ENCODE data around the gene ZC4H2.

Gene ZC4H2

DNA sequence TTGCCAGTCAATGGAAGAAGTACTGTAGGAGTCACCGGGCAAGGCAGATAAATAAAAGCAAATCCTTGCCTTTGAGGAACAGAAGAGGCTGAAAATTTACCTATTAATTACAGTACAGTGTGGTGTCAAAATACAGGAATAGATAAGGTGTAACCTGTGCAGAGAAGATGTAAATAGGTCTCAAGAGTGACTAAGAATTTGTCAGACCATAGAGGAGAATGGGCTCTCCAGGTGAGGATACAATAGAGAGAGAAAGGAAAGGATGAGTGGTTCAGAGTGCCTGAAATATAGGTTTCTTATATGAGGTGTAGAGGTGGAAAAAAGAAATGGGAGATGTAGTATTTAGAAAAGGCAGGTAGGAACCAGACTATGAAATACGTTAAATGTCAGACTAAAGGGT lies 801 bp upstream of the ZC4H2 start:
- no peaks in the 10 kb centered on the region for H3K4me1 ChIP-seq (ENCODE audit: control insufficient read depth, insufficient read depth, low read length)
- TF ChIP-seq ZNF266 (tag by site-specific recombination; IDR thresholded peaks at IDR 0.05; ENCODE audit: low read depth) (no peak), ZNF561 (tag by site-specific recombination; IDR thresholded peaks at IDR 0.05; ENCODE audit: borderline replicate concordance) (no peak), GLI2 (tag by site-specific recombination; IDR thresholded peaks at IDR 0.05; ENCODE audit: borderline replicate concordance, low read depth) (no peak), ZNF548 (tag by site-specific recombination; IDR thresholded peaks at IDR 0.05) (no peak)
- POLR2A ChIA-PET = no interaction called here
- H3K9me3 ChIP-seq (ENCODE audit: control insufficient read depth, insufficient read depth, low read depth, low read length) = no peaks in the 10 kb centered on the region; the same call in none of the 2 replicates
- H3K27ac ChIP-seq (ENCODE audit: extremely low read depth, low read depth, low read length) = no peak overlapping the region
- no peak overlapping the region for H3K4me3 ChIP-seq (ENCODE audit: low read depth, low read length)
- H3K36me3 ChIP-seq (ENCODE audit: control insufficient read depth in 2 of 2, insufficient read depth in 1 of 2, low read length in 2 of 2) = no peaks in the 10 kb centered on the region
- CTCF ChIA-PET = no interaction called here

DNA sequence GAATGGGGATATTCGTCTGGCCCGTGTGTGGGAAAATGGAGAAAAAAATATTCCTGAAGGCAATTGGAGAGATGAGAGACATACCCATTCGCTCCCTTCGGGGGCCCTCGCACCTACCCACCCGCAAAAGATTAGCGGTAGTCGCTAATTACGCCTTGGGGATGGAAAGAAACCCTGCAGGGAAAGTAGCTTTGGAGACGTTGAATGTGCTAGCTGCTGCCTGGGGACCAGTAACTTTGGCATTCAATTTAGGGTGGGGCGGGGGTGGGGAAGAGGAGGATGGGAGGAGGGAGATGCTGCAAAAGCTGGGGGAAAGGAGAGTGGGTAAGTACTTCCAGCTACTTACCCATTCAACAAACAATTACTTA lies 407 bp upstream of the ZC4H2 start:
- CTCF ChIA-PET = no interaction called here
- Histone ChIP-seq H3K27ac (ENCODE audit: extremely low read depth, low read depth, low read length) (no peak overlapping the region), H3K4me3 (ENCODE audit: low read depth, low read length) (peak overlapping the region; percentile 32)

More for the DNA sequence above, 407 bp upstream of the ZC4H2 start:
- TF ChIP-seq, protein P1, sequence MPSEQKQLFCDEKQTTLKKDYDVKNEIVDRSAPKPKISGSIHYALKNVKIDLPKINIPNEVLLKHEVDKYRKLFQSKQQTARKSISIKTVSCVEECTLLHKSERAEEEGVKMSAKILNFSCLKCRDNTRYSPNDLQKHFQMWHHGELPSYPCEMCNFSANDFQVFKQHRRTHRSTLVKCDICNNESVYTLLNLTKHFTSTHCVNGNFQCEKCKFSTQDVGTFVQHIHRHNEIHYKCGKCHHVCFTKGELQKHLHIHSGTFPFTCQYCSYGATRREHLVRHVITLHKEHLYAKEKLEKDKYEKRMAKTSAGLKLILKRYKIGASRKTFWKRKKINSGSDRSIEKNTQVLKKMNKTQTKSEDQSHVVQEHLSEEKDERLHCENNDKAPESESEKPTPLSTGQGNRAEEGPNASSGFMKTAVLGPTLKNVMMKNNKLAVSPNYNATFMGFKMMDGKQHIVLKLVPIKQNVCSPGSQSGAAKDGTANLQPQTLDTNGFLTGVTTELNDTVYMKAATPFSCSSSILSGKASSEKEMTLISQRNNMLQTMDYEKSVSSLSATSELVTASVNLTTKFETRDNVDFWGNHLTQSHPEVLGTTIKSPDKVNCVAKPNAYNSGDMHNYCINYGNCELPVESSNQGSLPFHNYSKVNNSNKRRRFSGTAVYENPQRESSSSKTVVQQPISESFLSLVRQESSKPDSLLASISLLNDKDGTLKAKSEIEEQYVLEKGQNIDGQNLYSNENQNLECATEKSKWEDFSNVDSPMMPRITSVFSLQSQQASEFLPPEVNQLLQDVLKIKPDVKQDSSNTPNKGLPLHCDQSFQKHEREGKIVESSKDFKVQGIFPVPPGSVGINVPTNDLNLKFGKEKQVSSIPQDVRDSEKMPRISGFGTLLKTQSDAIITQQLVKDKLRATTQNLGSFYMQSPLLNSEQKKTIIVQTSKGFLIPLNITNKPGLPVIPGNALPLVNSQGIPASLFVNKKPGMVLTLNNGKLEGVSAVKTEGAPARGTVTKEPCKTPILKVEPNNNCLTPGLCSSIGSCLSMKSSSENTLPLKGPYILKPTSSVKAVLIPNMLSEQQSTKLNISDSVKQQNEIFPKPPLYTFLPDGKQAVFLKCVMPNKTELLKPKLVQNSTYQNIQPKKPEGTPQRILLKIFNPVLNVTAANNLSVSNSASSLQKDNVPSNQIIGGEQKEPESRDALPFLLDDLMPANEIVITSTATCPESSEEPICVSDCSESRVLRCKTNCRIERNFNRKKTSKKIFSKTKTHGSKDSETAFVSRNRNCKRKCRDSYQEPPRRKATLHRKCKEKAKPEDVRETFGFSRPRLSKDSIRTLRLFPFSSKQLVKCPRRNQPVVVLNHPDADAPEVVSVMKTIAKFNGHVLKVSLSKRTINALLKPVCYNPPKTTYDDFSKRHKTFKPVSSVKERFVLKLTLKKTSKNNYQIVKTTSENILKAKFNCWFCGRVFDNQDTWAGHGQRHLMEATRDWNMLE (tag by site-specific recombination; conservative IDR thresholded peaks at IDR 0.05; ENCODE audit: low read depth) = no peak
- TF ChIP-seq ZNF311 (tag by site-specific recombination; IDR thresholded peaks at IDR 0.05; ENCODE audit: borderline replicate concordance) (no peak), ZNF19 (tag by site-specific recombination; IDR thresholded peaks at IDR 0.05; ENCODE audit: low read depth) (no peak), ZNF707 (tag by site-specific recombination; IDR thresholded peaks at IDR 0.05) (no peak), ZNF530 (tag by site-specific recombination; IDR thresholded peaks at IDR 0.05; ENCODE audit: low read depth) (no peak), ZNF112 (tag by site-specific recombination; IDR thresholded peaks at IDR 0.05) (no peak), ZNF132 (tag by site-specific recombination; IDR thresholded peaks at IDR 0.05; ENCODE audit: borderline replicate concordance) (no peak), ZNF426 (tag by site-specific recombination; IDR thresholded peaks at IDR 0.05) (no peak), ZFHX2 (tag by site-specific recombination; conservative IDR thresholded peaks at IDR 0.05) (no peak), SCRT2 (tag by site-specific recombination; IDR thresholded peaks at IDR 0.05) (0 out of 2 replicates have a peak, but pooled peaks have one; percentile 7), OSR2 (tag by site-specific recombination; IDR thresholded peaks at IDR 0.05) (no peak), KLF9 (tag by site-specific recombination; IDR thresholded peaks at IDR 0.05; ENCODE audit: low read depth) (no peak), SP3 (tag by site-specific recombination; IDR thresholded peaks at IDR 0.05) (0 out of 2 replicates have a peak, but pooled peaks have one; percentile 13), ZNF248 (tag by site-specific recombination; IDR thresholded peaks at IDR 0.05) (no peak)
- TF ChIP-seq, protein P2, sequence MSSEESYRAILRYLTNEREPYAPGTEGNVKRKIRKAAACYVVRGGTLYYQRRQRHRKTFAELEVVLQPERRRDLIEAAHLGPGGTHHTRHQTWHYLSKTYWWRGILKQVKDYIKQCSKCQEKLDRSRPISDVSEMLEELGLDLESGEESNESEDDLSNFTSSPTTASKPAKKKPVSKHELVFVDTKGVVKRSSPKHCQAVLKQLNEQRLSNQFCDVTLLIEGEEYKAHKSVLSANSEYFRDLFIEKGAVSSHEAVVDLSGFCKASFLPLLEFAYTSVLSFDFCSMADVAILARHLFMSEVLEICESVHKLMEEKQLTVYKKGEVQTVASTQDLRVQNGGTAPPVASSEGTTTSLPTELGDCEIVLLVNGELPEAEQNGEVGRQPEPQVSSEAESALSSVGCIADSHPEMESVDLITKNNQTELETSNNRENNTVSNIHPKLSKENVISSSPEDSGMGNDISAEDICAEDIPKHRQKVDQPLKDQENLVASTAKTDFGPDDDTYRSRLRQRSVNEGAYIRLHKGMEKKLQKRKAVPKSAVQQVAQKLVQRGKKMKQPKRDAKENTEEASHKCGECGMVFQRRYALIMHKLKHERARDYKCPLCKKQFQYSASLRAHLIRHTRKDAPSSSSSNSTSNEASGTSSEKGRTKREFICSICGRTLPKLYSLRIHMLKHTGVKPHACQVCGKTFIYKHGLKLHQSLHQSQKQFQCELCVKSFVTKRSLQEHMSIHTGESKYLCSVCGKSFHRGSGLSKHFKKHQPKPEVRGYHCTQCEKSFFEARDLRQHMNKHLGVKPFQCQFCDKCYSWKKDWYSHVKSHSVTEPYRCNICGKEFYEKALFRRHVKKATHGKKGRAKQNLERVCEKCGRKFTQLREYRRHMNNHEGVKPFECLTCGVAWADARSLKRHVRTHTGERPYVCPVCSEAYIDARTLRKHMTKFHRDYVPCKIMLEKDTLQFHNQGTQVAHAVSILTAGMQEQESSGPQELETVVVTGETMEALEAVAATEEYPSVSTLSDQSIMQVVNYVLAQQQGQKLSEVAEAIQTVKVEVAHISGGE (tag by site-specific recombination; conservative IDR thresholded peaks at IDR 0.05; ENCODE audit: low read depth) = no peak
- TF ChIP-seq, protein P3, sequence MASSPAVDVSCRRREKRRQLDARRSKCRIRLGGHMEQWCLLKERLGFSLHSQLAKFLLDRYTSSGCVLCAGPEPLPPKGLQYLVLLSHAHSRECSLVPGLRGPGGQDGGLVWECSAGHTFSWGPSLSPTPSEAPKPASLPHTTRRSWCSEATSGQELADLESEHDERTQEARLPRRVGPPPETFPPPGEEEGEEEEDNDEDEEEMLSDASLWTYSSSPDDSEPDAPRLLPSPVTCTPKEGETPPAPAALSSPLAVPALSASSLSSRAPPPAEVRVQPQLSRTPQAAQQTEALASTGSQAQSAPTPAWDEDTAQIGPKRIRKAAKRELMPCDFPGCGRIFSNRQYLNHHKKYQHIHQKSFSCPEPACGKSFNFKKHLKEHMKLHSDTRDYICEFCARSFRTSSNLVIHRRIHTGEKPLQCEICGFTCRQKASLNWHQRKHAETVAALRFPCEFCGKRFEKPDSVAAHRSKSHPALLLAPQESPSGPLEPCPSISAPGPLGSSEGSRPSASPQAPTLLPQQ (tag by site-specific recombination; IDR thresholded peaks at IDR 0.05) = no peak
- Histone ChIP-seq H3K9me3 (ENCODE audit: control insufficient read depth, insufficient read depth, low read depth, low read length) (no peaks in the 10 kb centered on the region; the same call in none of the 2 replicates), H3K4me1 (ENCODE audit: control insufficient read depth, insufficient read depth, low read length) (no peaks in the 10 kb centered on the region), H3K36me3 (ENCODE audit: control insufficient read depth in 2 of 2, insufficient read depth in 1 of 2, low read length in 2 of 2) (no peaks in the 10 kb centered on the region)
- POLR2A ChIA-PET = interaction anchor here (1.7 kb wide), 1 partner anchor 58 kb away, joined by 8 read pairs; the partner anchor contains the start of gene ZC3H12B
